WTC11 (cell line): Measurements from ENCODE around the gene ZPLD1. TPM values are rescaled to one million over a fixed set of nuclear protein-coding genes. Genes with fewer than 3 reads are reported as not detected.
A peak's percentile ranks its signal among the peaks of the same experiment; 100 is the strongest.

Experiments
- ATAC-seq: fragments of 200-7000 bp; cut with Tn5 transposase; 2 replicates; pipeline ENCODE4 v1.10.0; 2021; ENCODE audit warnings: mild to moderate bottlenecking, moderate library complexity
- CTCF ChIA-PET: fragments of 300-600 bp; sonication (Branson Sonifier 250); formaldehyde crosslinking; loops from one replicate; lab custom pipeline; 2021; ENCODE audit warnings: antibody characterized with exemption; lab: Charles Lee
- POLR2A ChIA-PET: fragments of 350-600 bp; sonication (Branson Sonifier 250); formaldehyde crosslinking; loops from one replicate; lab custom pipeline; 2021; ENCODE audit warnings: antibody characterized with exemption; lab: Charles Lee
- DNase-seq: peaks from one replicate; pipeline ENCODE4 v3.0.0; 2021; ENCODE audit warnings: low spot score
- H3K27ac Mint-ChIP-seq: 2 replicates; pipeline ENCODE4 v1.8.0; 2021; ENCODE audit warnings: mixed read lengths
- H3K27me3 Mint-ChIP-seq: 2 replicates; pipeline ENCODE4 v1.8.0; 2021; ENCODE audit warnings: low read depth, mild to moderate bottlenecking, moderate library complexity, mixed read lengths
- H3K36me3 Mint-ChIP-seq: 2 replicates; pipeline ENCODE4 v1.8.0; 2021; ENCODE audit warnings: mixed read lengths
- H3K4me1 Mint-ChIP-seq: 2 replicates; pipeline ENCODE4 v1.8.0; 2022; ENCODE audit warnings: mixed read lengths
- H3K4me3 Mint-ChIP-seq: 2 replicates; pipeline ENCODE4 v1.8.0; 2021; ENCODE audit warnings: mild to moderate bottlenecking, moderate library complexity, mixed read lengths
- H3K9me3 Mint-ChIP-seq: 2 replicates; pipeline ENCODE4 v1.8.0; 2021; ENCODE audit warnings: mixed read lengths
- ATF1 ChIP-seq: sonication (generic); formaldehyde crosslinking; IDR thresholded peaks from 2 replicates; pipeline ENCODE4 v1.8.1; 2023; ENCODE audit warnings: mild to moderate bottlenecking, moderate library complexity, missing genetic modification reagents
- ATF3 ChIP-seq: sonication (generic); formaldehyde crosslinking; conservative IDR thresholded peaks from 2 replicates; pipeline ENCODE4 v1.8.1; 2022; ENCODE audit warnings: mild to moderate bottlenecking, missing genetic modification reagents
- ATF6 ChIP-seq: sonication (generic); formaldehyde crosslinking; IDR thresholded peaks from 2 replicates; pipeline ENCODE4 v1.8.1; 2023; ENCODE audit warnings: mild to moderate bottlenecking, missing genetic modification reagents
- CREM ChIP-seq: sonication (generic); formaldehyde crosslinking; IDR thresholded peaks from 2 replicates; pipeline ENCODE4 v1.8.1; 2022; ENCODE audit warnings: mild to moderate bottlenecking, missing genetic modification reagents, moderate library complexity
- ELF4 ChIP-seq: sonication (generic); formaldehyde crosslinking; IDR thresholded peaks from 2 replicates; pipeline ENCODE4 v1.8.1; 2022; ENCODE audit warnings: low read depth, mild to moderate bottlenecking, moderate library complexity, missing genetic modification reagents
- FOXK1 ChIP-seq: sonication (generic); formaldehyde crosslinking; IDR thresholded peaks from 2 replicates; pipeline ENCODE4 v1.8.0; 2022; ENCODE audit warnings: mild to moderate bottlenecking, moderate library complexity, missing genetic modification reagents
- FOXP4 ChIP-seq: sonication (generic); formaldehyde crosslinking; IDR thresholded peaks from 2 replicates; pipeline ENCODE4 v1.8.0; 2022; ENCODE audit warnings: mild to moderate bottlenecking, missing genetic modification reagents
- GTF2I ChIP-seq: fragments of 250-450 bp; sonication (Bioruptor Pico); conservative IDR thresholded peaks from 2 replicates; pipeline ENCODE4 v1.4.0; 2021; ENCODE audit warnings: mild to moderate bottlenecking
- HMGXB4 ChIP-seq: sonication (generic); formaldehyde crosslinking; IDR thresholded peaks from 2 replicates; pipeline ENCODE4 v1.8.1; 2023; ENCODE audit warnings: mild to moderate bottlenecking, moderate library complexity, missing genetic modification reagents
- IRF1 ChIP-seq: sonication (generic); formaldehyde crosslinking; IDR thresholded peaks from 2 replicates; pipeline ENCODE4 v1.8.0; 2023; ENCODE audit warnings: missing genetic modification reagents
- IRF2 ChIP-seq: sonication (generic); formaldehyde crosslinking; IDR thresholded peaks from 2 replicates; pipeline ENCODE4 v1.8.0; 2022; ENCODE audit warnings: low read depth, missing genetic modification reagents, borderline replicate concordance
- JUN ChIP-seq: sonication (generic); formaldehyde crosslinking; IDR thresholded peaks from 2 replicates; pipeline ENCODE4 v1.8.0; 2023; ENCODE audit warnings: mild to moderate bottlenecking, missing genetic modification reagents
- MXD4 ChIP-seq: fragments of 250-450 bp; sonication (Bioruptor Pico); IDR thresholded peaks from 2 replicates; pipeline ENCODE4 v1.8.0; 2021; ENCODE audit warnings: mild to moderate bottlenecking, moderate library complexity, borderline replicate concordance
- NFATC4 ChIP-seq: fragments of 250-450 bp; sonication (Bioruptor Pico); IDR thresholded peaks from 2 replicates; pipeline ENCODE4 v1.9.0; 2021; ENCODE audit warnings: mild to moderate bottlenecking
- OVOL2 ChIP-seq: fragments of 250-450 bp; sonication (Bioruptor Pico); IDR thresholded peaks from 2 replicates; pipeline ENCODE4 v1.9.0; 2021; ENCODE audit warnings: mild to moderate bottlenecking, borderline replicate concordance
- SMAD3 ChIP-seq: sonication (generic); formaldehyde crosslinking; IDR thresholded peaks from 2 replicates; pipeline ENCODE4 v1.8.0; 2022; ENCODE audit warnings: missing genetic modification reagents, mild to moderate bottlenecking, borderline replicate concordance
- SP1 ChIP-seq: sonication (generic); formaldehyde crosslinking; conservative IDR thresholded peaks from 2 replicates; pipeline ENCODE4 v1.8.1; 2022; ENCODE audit warnings: missing genetic modification reagents
- TCF7 ChIP-seq: sonication (generic); formaldehyde crosslinking; IDR thresholded peaks from 2 replicates; pipeline ENCODE4 v1.8.0; 2022; ENCODE audit warnings: mild to moderate bottlenecking, low read depth, missing genetic modification reagents, moderate library complexity
- TEAD4 ChIP-seq: sonication (generic); formaldehyde crosslinking; IDR thresholded peaks from 2 replicates; pipeline ENCODE4 v1.8.0; 2022; ENCODE audit warnings: mild to moderate bottlenecking, missing genetic modification reagents
- TP53 ChIP-seq: sonication (generic); formaldehyde crosslinking; IDR thresholded peaks from 2 replicates; pipeline ENCODE4 v1.8.1; 2023; ENCODE audit warnings: mild to moderate bottlenecking, missing genetic modification reagents
- ZNF263 ChIP-seq: sonication (generic); formaldehyde crosslinking; IDR thresholded peaks from 2 replicates; pipeline ENCODE4 v1.8.1; 2022; ENCODE audit warnings: low read depth, mild to moderate bottlenecking, moderate library complexity, missing genetic modification reagents
- ZSCAN18 ChIP-seq: fragments of 250-450 bp; sonication (Bioruptor Pico); IDR thresholded peaks from 2 replicates; pipeline ENCODE4 v2.1.2; 2022; ENCODE audit warnings: mild to moderate bottlenecking, moderate library complexity
- total RNA-seq: library from RNA; stranded (reverse); gene quantifications from 3 replicates; pipeline ENCODE4 v1.2.3, GENCODE V29; 2021

ZPLD1 gene
- total RNA-seq, 1 experiment from 2014 or later: not detected

- DNase-seq: no peak
- CTCF ChIA-PET: interaction anchor here (1.0 to 1.2 kb wide), 2 partner anchors 58 to 249 kb away, joined by 3 to 5 read pairs; no protein-coding TSS in a partner anchor
- H3K4me3 Mint-ChIP-seq: no peak overlapping the region
- H3K4me1 Mint-ChIP-seq: peaks cover 38% of the 10 kb centered on the region
- peak overlapping the region; percentile 76; the same call in 1 of the 2 replicates for H3K27ac Mint-ChIP-seq
- H3K9me3 Mint-ChIP-seq: no peaks in the 10 kb centered on the region
- TF ChIP-seq ATF3: no peak
- TF ChIP-seq, all 79 proteins: peak for 0
- no peaks in the 10 kb centered on the region for H3K27me3 Mint-ChIP-seq
- ATAC-seq: no peak; the same call in 1 of the 2 replicates
- no peaks in the 10 kb centered on the region for H3K36me3 Mint-ChIP-seq
- POLR2A ChIA-PET: no interaction called here
These were observed 43.3 kb downstream of the ZPLD1 start for GRCh38 chr3:102478160-102478559.

- H3K4me3 Mint-ChIP-seq: no peak overlapping the region
- H3K27ac Mint-ChIP-seq: no peak overlapping the region
- CTCF ChIA-PET: interaction anchor here (2.6 kb wide), 1 partner anchor 9 kb away, joined by 21 read pairs; no protein-coding TSS in a partner anchor
- peaks cover 38% of the 10 kb centered on the region for H3K4me1 Mint-ChIP-seq
- H3K36me3 Mint-ChIP-seq: no peaks in the 10 kb centered on the region
- TF ChIP-seq MXD4 (CRISPR knock-in tag): no peak
- no peak for TF ChIP-seq ELF4
- TF ChIP-seq ZNF263: no peak
- no peak for TF ChIP-seq ATF1 (CRISPR knock-in tag)
- no peak for TF ChIP-seq GTF2I
- TF ChIP-seq CREM: no peak
- no peak for TF ChIP-seq FOXK1 (CRISPR knock-in tag)
- TF ChIP-seq, all 79 proteins: peak for 0
- Mint-ChIP-seq H3K27me3 (no peaks in the 10 kb centered on the region), H3K9me3 (no peaks in the 10 kb centered on the region)
- DNase-seq: no peak
- POLR2A ChIA-PET: no interaction called here
- ATAC-seq: no peak
These were observed 45.3 kb downstream of the ZPLD1 start for GRCh38 chr3:102480139-102480538.

- ChIA-PET POLR2A (no interaction called here), CTCF (interaction anchor here (2.6 kb wide), 1 partner anchor 10 kb away, joined by 21 read pairs; no protein-coding TSS in a partner anchor)
- no peak overlapping the region for H3K4me3 Mint-ChIP-seq
- DNase-seq (no peak), ATAC-seq (no peak)
- H3K27ac Mint-ChIP-seq: no peak overlapping the region
- H3K36me3 Mint-ChIP-seq: no peaks in the 10 kb centered on the region
- H3K27me3 Mint-ChIP-seq: no peaks in the 10 kb centered on the region
- peaks cover 38% of the 10 kb centered on the region for H3K4me1 Mint-ChIP-seq
- H3K9me3 Mint-ChIP-seq: no peaks in the 10 kb centered on the region
- no peak for TF ChIP-seq HMGXB4 (CRISPR knock-in tag)
- TF ChIP-seq TP53 (CRISPR knock-in tag): no peak
- no peak for TF ChIP-seq SP1 (CRISPR knock-in tag)
- TF ChIP-seq TEAD4: no peak
- no peak for TF ChIP-seq FOXP4 (CRISPR knock-in tag)
- no peak for TF ChIP-seq NFATC4 (CRISPR knock-in tag)
- no peak for TF ChIP-seq IRF2 (CRISPR knock-in tag)
- no peak for TF ChIP-seq OVOL2 (CRISPR knock-in tag)
- no peak for TF ChIP-seq ZSCAN18 (CRISPR knock-in tag)
- no peak for TF ChIP-seq TCF7 (CRISPR knock-in tag)
- TF ChIP-seq JUN (CRISPR knock-in tag): no peak
- TF ChIP-seq SMAD3 (CRISPR knock-in tag): no peak
- TF ChIP-seq ATF6 (CRISPR knock-in tag): no peak
- no peak for TF ChIP-seq IRF1 (CRISPR knock-in tag)
These were observed 46.2 kb downstream of the ZPLD1 start for GRCh38 chr3:102481050-102481449.
